22Rv1 (cell line): Measurements from ENCODE around the gene ZNF750.

Source experiments
- H3K27ac ChIP-seq: fragments of 450-650 bp; 2 replicates; pipeline ENCODE4 v1.5.1; 2017
- ZFX ChIP-seq: fragments of 450-650 bp; IDR thresholded peaks from 2 replicates; pipeline ENCODE4 v1.6.1; 2017; ENCODE audit warnings: antibody characterized with exemption, borderline replicate concordance
- TF ChIP-seq, protein P1 (sequence below): fragments of 450-650 bp; IDR thresholded peaks from 2 replicates; pipeline ENCODE4 v1.5.1; 2017; ENCODE audit warnings: mild to moderate bottlenecking

ZNF750 gene

DNA sequence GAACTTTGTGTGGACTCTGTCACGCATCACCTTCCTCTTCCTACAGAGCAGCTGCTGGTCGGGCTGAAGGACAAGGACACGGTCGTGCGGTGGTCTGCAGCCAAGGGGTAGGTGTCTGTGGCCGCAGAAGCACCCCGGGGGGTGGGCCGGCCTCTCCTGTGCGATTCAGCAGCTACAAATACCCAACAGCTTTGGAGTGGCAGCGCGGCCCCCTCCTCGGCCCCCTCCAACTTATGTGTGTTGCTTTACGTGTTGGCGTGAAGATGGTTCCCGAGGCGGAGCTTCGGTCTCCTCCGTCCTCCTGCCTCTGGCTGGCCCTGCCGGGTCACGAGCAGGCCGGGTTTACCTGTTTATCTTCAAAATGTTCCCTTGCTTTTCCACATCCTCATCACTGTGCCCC, 32.3 kb downstream of the ZNF750 start:
- TF ChIP-seq, protein P1, sequence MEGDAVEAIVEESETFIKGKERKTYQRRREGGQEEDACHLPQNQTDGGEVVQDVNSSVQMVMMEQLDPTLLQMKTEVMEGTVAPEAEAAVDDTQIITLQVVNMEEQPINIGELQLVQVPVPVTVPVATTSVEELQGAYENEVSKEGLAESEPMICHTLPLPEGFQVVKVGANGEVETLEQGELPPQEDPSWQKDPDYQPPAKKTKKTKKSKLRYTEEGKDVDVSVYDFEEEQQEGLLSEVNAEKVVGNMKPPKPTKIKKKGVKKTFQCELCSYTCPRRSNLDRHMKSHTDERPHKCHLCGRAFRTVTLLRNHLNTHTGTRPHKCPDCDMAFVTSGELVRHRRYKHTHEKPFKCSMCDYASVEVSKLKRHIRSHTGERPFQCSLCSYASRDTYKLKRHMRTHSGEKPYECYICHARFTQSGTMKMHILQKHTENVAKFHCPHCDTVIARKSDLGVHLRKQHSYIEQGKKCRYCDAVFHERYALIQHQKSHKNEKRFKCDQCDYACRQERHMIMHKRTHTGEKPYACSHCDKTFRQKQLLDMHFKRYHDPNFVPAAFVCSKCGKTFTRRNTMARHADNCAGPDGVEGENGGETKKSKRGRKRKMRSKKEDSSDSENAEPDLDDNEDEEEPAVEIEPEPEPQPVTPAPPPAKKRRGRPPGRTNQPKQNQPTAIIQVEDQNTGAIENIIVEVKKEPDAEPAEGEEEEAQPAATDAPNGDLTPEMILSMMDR = no peak
- no peak for TF ChIP-seq ZFX
- H3K27ac ChIP-seq = no peak overlapping the region

DNA sequence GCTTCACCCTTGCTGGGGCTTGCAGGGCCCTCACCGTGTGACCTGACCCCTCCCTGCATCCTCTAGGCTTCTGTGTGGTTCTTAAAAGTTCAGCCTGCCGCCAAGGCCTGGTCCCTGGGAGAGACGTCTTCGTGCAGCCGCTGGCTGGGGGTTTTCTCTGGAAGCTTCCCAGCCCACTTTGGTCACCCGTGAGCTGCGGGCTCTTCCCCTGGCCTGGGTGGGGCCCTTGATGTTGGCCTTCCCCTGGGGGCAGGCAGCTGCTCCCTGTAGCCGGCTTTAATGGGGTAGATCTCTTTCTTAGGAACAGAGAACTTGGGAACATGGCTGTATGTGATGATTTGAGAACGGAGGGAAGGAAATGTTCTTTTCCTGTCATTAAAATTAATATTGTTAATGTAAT, 32.7 kb downstream of the ZNF750 start:
- no peak overlapping the region for H3K27ac ChIP-seq
- TF ChIP-seq, protein P1 = no peak
- TF ChIP-seq ZFX = no peak

DNA sequence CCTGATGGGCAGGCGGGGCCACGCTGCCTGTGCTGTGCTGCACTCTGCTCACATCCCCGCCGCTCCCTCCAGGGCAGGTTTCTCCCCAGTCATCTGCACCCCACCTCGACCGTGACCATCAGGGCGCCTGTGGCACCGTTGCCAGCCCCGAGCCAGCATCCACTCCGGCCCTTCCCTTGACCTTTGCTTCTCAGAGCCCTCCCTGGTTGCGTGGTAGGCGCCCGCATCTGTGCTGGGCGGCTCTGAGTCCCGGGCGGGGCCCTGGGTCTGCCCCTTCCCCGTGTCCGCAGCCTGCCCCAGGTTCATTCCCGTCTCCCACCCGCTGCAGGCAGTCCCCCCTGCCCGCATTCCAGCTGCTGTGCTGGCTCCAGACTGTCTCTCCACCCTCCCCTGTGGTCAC, 33.2 kb downstream of the ZNF750 start:
- TF ChIP-seq, protein P1 = no peak
- no peak for TF ChIP-seq ZFX
- H3K27ac ChIP-seq = no peak overlapping the region

DNA sequence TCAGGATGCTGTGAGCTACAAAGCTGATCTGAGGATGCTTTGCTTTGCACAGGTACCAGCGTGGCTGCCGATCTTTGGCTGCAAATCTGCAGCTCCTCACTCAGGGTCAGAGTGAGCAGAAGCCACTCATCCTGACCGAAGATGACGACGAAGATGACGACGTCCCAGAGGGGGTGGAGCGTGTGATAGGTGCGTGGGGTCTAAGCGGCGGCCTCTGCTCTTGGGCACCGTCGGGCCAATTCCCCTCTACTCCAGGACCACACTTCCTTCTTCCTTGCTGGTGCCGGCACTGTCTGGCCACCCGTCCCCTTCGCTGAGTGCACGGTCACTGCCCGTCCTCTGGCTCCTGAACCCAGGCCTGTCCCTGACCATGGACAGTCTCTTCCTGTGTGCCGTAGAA, 34.0 kb downstream of the ZNF750 start:
- no peak overlapping the region for H3K27ac ChIP-seq
- TF ChIP-seq, protein P1 = no peak
- TF ChIP-seq ZFX = no peak

DNA sequence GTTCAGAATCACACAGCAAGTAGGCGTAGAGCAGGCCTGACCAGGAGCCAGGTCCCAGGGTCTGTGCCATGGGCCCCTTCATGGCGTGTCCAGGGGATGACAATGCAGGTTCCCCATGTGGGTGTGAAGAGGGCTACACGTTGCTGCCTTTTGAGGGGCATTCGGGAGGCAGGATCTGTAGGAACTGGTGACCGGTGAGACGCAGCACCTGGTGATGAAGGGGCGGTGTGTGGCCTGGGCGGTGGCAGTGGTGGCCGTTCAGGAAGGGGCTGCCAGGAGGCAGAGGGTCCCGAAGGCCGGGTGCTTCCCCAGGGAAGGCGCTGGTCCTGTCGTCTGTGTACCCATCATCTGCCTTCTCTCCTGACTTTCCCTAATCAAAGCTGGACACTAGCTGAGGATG, 34.6 kb downstream of the ZNF750 start:
- H3K27ac ChIP-seq = no peak overlapping the region
- no peak for TF ChIP-seq ZFX
- TF ChIP-seq, protein P1 = no peak

DNA sequence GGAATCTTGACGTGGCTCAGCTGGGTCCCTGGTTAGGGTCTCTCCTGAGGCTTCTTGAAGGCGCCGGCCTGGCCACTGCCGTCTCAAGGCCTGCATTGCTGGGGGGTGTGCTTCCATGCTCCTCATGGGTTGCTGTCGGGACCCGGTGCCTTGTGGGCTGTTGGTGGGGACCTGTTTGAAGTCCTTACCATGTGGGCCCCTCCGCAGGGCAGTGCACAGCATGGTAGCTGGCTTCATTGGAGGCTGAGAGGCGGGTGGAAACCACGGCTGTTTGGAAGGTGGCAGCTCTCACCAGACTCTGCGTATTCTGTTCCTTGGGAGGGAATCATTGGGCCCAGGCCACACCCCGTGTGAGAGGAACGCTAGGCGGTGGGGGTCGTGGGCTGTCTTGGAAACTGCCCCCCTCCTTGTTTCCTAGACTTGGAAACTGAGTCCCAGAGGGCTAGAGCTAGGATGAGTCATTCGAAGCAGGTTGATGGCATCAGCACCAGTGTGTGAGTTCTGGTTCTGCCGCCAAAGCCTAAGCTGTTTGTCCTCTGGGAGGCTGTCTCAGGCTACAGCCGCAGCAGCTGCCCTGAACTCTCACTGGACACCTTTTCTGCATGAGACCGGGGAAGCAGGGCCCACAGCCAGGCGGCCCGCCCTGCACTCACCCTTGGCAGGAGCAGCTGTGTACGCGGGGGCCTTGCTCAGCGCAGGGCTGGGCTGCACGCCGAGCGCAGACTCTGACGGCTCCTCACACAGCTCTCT, 35.2 kb downstream of the ZNF750 start:
- TF ChIP-seq ZFX = no peak
- TF ChIP-seq, protein P1 = no peak

DNA sequence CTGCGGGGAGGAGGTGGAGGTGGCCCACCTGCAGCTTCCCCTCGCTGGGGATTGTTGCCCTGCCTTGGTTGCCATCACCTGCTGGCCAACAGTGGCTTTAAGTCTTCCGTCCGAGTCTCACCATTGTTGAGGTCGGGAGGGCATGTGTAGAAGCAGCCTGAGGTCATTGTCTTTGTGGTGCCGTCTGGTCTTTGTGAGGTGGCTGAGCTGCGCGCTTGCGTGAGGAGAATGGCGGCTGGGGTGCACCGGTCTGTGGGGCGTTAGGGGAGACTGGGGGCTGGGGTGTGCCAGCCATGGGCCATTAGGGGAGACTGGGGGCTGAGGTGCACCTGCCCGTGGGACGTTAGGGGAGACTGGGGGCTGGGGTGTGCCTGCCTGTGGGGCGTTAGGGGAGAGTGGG, 36.2 kb downstream of the ZNF750 start:
- TF ChIP-seq, protein P1 = no peak
- no peak for TF ChIP-seq ZFX
- no peak overlapping the region for H3K27ac ChIP-seq

More for the DNA sequence above, 35.2 kb downstream of the ZNF750 start:
- no peak overlapping the region for H3K27ac ChIP-seq
